PFSK-1 (cell line): ENCODE results near the gene SLC28A1.

Experiments used
- POLR2AphosphoS5 ChIP-seq: IDR thresholded peaks from 2 replicates; pipeline ENCODE4 v1.6.1; 2012; ENCODE audit warnings: low read depth, mild to moderate bottlenecking, control low read depth, low read length, moderate library complexity
- TAF1 ChIP-seq: IDR thresholded peaks from 2 replicates; pipeline ENCODE4 v1.6.1; 2012; ENCODE audit warnings: low read length, control low read depth, borderline replicate concordance; ENCODE audit not compliant: insufficient read depth

GRCh38 chr15:84973492-84974460, 89.3 kb downstream of the SLC28A1 start:
- TF ChIP-seq TAF1 = no peak
- no peak for TF ChIP-seq POLR2AphosphoS5
